HCT116 (cell line): ENCODE results near the gene SVEP1. TPM values are rescaled to one million over a fixed set of nuclear protein-coding genes. Genes with fewer than 3 reads are reported as not detected.

Experiments used
- ATAC-seq: fragments of 200-7000 bp; cut with Tn5 transposase; 2 replicates; pipeline ENCODE4 v1.9.1; 2020; ENCODE audit warnings: mild to moderate bottlenecking, moderate library complexity
- BruUV-seq: library from RNA; stranded (reverse); fragments of 400-500 nt; replicated peaks from 2 replicates; lab custom pipeline; 2021; lab: Mats Ljungman, UMichigan
- CTCF ChIA-PET: fragments of 300-600 bp; sonication (Branson Sonifier 250); formaldehyde crosslinking; loops from one replicate; lab custom pipeline; 2021; ENCODE audit warnings: antibody characterized with exemption; lab: Charles Lee
- POLR2A ChIA-PET: fragments of 300-600, 350-600 bp; sonication (Branson Sonifier 250); formaldehyde crosslinking; loops from one replicate; lab custom pipeline; 2021; ENCODE audit warnings: antibody characterized with exemption; lab: Charles Lee
- RAD21 ChIA-PET, 2 experiments: fragments of 300-600 bp; sonication (Branson Sonifier 250); formaldehyde crosslinking; loops; one replicate each; lab custom pipeline; 2023; ENCODE audit warnings: low total read pairs in 2 of 2; ENCODE audit not compliant: uncharacterized antibody in 2 of 2, unreplicated experiment in 2 of 2, low non-redundant PET in 1 of 2; lab: Charles Lee
- DNase-seq: peaks from one replicate; pipeline ENCODE4 v3.0.0-alpha.2; 2010; ENCODE audit warnings: low read depth, low spot score
- H2AFZ ChIP-seq: fragments of 200-600 bp; shearing (Covaris generic), sonication (generic); 2 replicates; pipeline ENCODE4 v1.6.1; 2017; ENCODE audit warnings: low read depth, mixed run types, mixed read lengths, antibody characterized with exemption, low read length; ENCODE audit not compliant: poor library complexity, severe bottlenecking
- H3K27ac ChIP-seq: 2 replicates; pipeline ENCODE4 v1.5.1; 2012; ENCODE audit warnings: low read depth, low read length
- H3K27me3 ChIP-seq: fragments of 200-600 bp; sonication (generic); 2 replicates; pipeline ENCODE4 v1.6.1; 2016; ENCODE audit warnings: mixed run types, low read length, mixed read lengths; ENCODE audit not compliant: insufficient read depth
- H3K36me3 ChIP-seq, 2 experiments: fragments of 200-500 bp in 1 of 2; fragments of 200-600 bp in 1 of 2; sonication (Bioruptor generic) in 1 of 2; sonication (generic) in 1 of 2; 2 replicates each; pipeline versions ENCODE4 v1.5.1 to v1.6.1; 2014 to 2016; ENCODE audit warnings: low read length in 2 of 2, inconsistent platforms in 1 of 2, mixed read lengths in 1 of 2, mixed run types in 1 of 2; ENCODE audit not compliant: insufficient read depth in 2 of 2, control insufficient read depth in 1 of 2
- H3K4me1 ChIP-seq, 2 experiments: fragments of 200-600 bp in 1 of 2; sonication (generic) in 1 of 2; 2 replicates each; pipeline versions ENCODE4 v1.5.1 to v1.6.1; 2012 to 2017; ENCODE audit warnings: low read length in 2 of 2, inconsistent platforms in 1 of 2, mild to moderate bottlenecking in 1 of 2, mixed read lengths in 1 of 2, mixed run types in 1 of 2, moderate library complexity in 1 of 2; ENCODE audit not compliant: insufficient read depth in 2 of 2, control insufficient read depth in 1 of 2
- H3K4me2 ChIP-seq: fragments of 200-600 bp; sonication (generic); 2 replicates; pipeline ENCODE4 v1.6.1; 2017; ENCODE audit warnings: mixed run types, low read length, mixed read lengths
- H3K4me3 ChIP-seq, 2 experiments: fragments of 200-600 bp in 1 of 2; sonication (generic) in 1 of 2; replicated peaks in 1 of 2; 2 replicates each; pipeline ENCODE4 v1.5.1; 2011 to 2016; ENCODE audit warnings: low read length in 2 of 2, control low read depth in 1 of 2, low read depth in 1 of 2, mild to moderate bottlenecking in 1 of 2, mixed read lengths in 1 of 2, mixed run types in 1 of 2
- H3K79me2 ChIP-seq: fragments of 200-600 bp; sonication (generic); 2 replicates; pipeline ENCODE4 v1.6.1; 2017; ENCODE audit warnings: mild to moderate bottlenecking, mixed run types, low read length, moderate library complexity, mixed read lengths; ENCODE audit not compliant: insufficient read depth
- H3K9ac ChIP-seq: fragments of 200-600 bp; sonication (generic); 2 replicates; pipeline ENCODE4 v1.6.1; 2016; ENCODE audit warnings: low read length, mixed read lengths
- H3K9me2 ChIP-seq: fragments of 200-600 bp; sonication (generic), shearing (Covaris generic); 2 replicates; pipeline ENCODE4 v1.6.1; 2017; ENCODE audit warnings: mixed run types, mild to moderate bottlenecking, moderate library complexity; ENCODE audit not compliant: insufficient read depth
- H3K9me3 ChIP-seq, 2 experiments: fragments of 200-500 bp in 1 of 2; fragments of 200-600 bp in 1 of 2; sonication (Bioruptor generic) in 1 of 2; sonication (generic) in 1 of 2; 2 replicates each; pipeline ENCODE4 v1.6.1; 2014 to 2017; ENCODE audit warnings: low read length in 2 of 2, mixed read lengths in 2 of 2, inconsistent platforms in 1 of 2, low read depth in 1 of 2, mild to moderate bottlenecking in 1 of 2, mixed run types in 1 of 2, moderate library complexity in 1 of 2; ENCODE audit not compliant: control insufficient read depth in 1 of 2, insufficient read depth in 1 of 2
- H4K20me1 ChIP-seq: fragments of 200-600 bp; sonication (generic), shearing (Covaris generic); 2 replicates; pipeline ENCODE4 v1.6.1; 2017; ENCODE audit warnings: mixed run types, mild to moderate bottlenecking, moderate library complexity; ENCODE audit not compliant: insufficient read depth
- CBX3 ChIP-seq: IDR thresholded peaks from 2 replicates; pipeline ENCODE4 v1.6.1; 2012; ENCODE audit warnings: low read depth
- EGR1 ChIP-seq: IDR thresholded peaks from 2 replicates; pipeline ENCODE4 v1.6.1; 2012; ENCODE audit warnings: low read depth
- EZH2 ChIP-seq: fragments of 200-600 bp; sonication (generic); IDR thresholded peaks from 2 replicates; pipeline ENCODE4 v1.6.1; 2017; ENCODE audit warnings: antibody characterized with exemption, mixed run types
- JUND ChIP-seq: IDR thresholded peaks from 2 replicates; pipeline ENCODE4 v1.6.1; 2012
- POLR2A ChIP-seq: IDR thresholded peaks from 2 replicates; pipeline ENCODE4 v1.7.0; 2011; ENCODE audit warnings: borderline replicate concordance; ENCODE audit not compliant: insufficient read depth, insufficient read length; ENCODE audit errors: extremely low read depth
- SIN3A ChIP-seq: IDR thresholded peaks from 2 replicates; pipeline ENCODE4 v1.6.1; 2012; ENCODE audit warnings: low read depth
- TCF7L2 ChIP-seq: IDR thresholded peaks from 2 replicates; pipeline ENCODE4 v1.7.0; 2011; ENCODE audit warnings: borderline replicate concordance, inconsistent platforms; ENCODE audit not compliant: insufficient read depth, insufficient read length; ENCODE audit errors: extremely low read depth
- ZFX ChIP-seq: fragments of 450-650 bp; IDR thresholded peaks from 2 replicates; pipeline ENCODE4 v1.6.1; 2017
- intact Hi-C: fragments of 100-400 bp; cut with micrococcal nuclease; formaldehyde crosslinking; loops from 2 replicates; pipeline ENCODE4 v1.10.0; 2022
- total RNA-seq: library from RNA; stranded (reverse); gene quantifications from one replicate; pipeline ENCODE4 v1.2.1, GENCODE V29; 2021; ENCODE audit not compliant: unreplicated experiment
- TF ChIP-seq, protein P1 (sequence below): IDR thresholded peaks from 2 replicates; pipeline ENCODE4 v1.6.1; 2012
- TF ChIP-seq, protein P2 (sequence below), 3 experiments: fragments of 200-600 bp in 1 of 3; sonication (generic) in 1 of 3; IDR thresholded peaks in 2 of 3; conservative IDR thresholded peaks in 1 of 3; 2 replicates each; pipeline ENCODE4 v1.5.1; 2012 to 2017; ENCODE audit warnings: low read depth in 2 of 3, low read length in 2 of 3, antibody characterized with exemption in 1 of 3, borderline replicate concordance in 1 of 3, control low read depth in 1 of 3, mild to moderate bottlenecking in 1 of 3, mixed read lengths in 1 of 3, mixed run types in 1 of 3, moderate library complexity in 1 of 3; ENCODE audit not compliant: insufficient read depth in 1 of 3
- TF ChIP-seq, protein P3 (sequence below): IDR thresholded peaks from 2 replicates; pipeline ENCODE4 v1.6.1; 2011; ENCODE audit warnings: mild to moderate bottlenecking, low read length, moderate library complexity; ENCODE audit not compliant: insufficient replicate concordance; ENCODE audit errors: extremely low read depth

Gene SVEP1
- total RNA-seq, 1 experiment from 2014 or later: 0.15 TPM

DNA sequence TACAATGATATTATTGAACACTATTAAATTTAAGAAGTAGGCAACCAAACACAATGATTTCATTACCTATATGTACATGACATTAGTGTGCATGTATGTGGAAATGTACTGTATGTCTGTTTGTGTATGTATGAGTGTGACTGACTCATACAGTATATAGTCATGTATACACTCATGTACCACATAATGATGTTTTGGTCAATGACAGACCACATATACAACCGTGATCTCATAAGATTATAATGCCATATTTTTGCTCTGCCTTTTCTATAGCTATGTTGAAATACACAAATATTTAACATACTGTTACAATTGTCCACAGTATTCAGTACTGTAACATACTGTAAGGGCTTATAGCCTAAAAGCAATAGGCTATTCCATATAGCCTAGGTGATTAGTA lies 19.7 kb downstream of the SVEP1 start:
- no peak for TF ChIP-seq TCF7L2
- no peak for TF ChIP-seq POLR2A
- TF ChIP-seq EGR1: no peak
- TF ChIP-seq, protein P1, sequence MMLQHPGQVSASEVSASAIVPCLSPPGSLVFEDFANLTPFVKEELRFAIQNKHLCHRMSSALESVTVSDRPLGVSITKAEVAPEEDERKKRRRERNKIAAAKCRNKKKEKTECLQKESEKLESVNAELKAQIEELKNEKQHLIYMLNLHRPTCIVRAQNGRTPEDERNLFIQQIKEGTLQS: no peak
- TF ChIP-seq, protein P2, sequence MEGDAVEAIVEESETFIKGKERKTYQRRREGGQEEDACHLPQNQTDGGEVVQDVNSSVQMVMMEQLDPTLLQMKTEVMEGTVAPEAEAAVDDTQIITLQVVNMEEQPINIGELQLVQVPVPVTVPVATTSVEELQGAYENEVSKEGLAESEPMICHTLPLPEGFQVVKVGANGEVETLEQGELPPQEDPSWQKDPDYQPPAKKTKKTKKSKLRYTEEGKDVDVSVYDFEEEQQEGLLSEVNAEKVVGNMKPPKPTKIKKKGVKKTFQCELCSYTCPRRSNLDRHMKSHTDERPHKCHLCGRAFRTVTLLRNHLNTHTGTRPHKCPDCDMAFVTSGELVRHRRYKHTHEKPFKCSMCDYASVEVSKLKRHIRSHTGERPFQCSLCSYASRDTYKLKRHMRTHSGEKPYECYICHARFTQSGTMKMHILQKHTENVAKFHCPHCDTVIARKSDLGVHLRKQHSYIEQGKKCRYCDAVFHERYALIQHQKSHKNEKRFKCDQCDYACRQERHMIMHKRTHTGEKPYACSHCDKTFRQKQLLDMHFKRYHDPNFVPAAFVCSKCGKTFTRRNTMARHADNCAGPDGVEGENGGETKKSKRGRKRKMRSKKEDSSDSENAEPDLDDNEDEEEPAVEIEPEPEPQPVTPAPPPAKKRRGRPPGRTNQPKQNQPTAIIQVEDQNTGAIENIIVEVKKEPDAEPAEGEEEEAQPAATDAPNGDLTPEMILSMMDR (IDR thresholded peaks at IDR 0.05 in 2 of 3, conservative IDR thresholded peaks at IDR 0.05 in 1 of 3; ENCODE audit: borderline replicate concordance in 1 of 3, insufficient read depth in 1 of 3, low read depth in 2 of 3, low read length in 2 of 3): no peak
- no peak for TF ChIP-seq ZFX
- TF ChIP-seq SIN3A: no peak
- no peak for TF ChIP-seq EZH2
- TF ChIP-seq CBX3: no peak
- TF ChIP-seq, protein P3, sequence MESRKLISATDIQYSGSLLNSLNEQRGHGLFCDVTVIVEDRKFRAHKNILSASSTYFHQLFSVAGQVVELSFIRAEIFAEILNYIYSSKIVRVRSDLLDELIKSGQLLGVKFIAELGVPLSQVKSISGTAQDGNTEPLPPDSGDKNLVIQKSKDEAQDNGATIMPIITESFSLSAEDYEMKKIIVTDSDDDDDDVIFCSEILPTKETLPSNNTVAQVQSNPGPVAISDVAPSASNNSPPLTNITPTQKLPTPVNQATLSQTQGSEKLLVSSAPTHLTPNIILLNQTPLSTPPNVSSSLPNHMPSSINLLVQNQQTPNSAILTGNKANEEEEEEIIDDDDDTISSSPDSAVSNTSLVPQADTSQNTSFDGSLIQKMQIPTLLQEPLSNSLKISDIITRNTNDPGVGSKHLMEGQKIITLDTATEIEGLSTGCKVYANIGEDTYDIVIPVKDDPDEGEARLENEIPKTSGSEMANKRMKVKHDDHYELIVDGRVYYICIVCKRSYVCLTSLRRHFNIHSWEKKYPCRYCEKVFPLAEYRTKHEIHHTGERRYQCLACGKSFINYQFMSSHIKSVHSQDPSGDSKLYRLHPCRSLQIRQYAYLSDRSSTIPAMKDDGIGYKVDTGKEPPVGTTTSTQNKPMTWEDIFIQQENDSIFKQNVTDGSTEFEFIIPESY: no peak
- TF ChIP-seq JUND: no peak
- H3K4me2 ChIP-seq: no peak overlapping the region
- no peaks in the 10 kb centered on the region for H4K20me1 ChIP-seq
- H3K4me3 ChIP-seq: no peak overlapping the region
- ChIA-PET RAD21 (no interaction called here), CTCF (no interaction called here), POLR2A (no interaction called here)
- H3K79me2 ChIP-seq: no peaks in the 10 kb centered on the region
- H2AFZ ChIP-seq: no peak overlapping the region
- DNase-seq (no peak), ATAC-seq (no peak)
- no peak overlapping the region for H3K27ac ChIP-seq
- no peaks in the 10 kb centered on the region for H3K36me3 ChIP-seq
- H3K9ac ChIP-seq: no peak overlapping the region
- no peaks in the 10 kb centered on the region for H3K27me3 ChIP-seq
- H3K9me2 ChIP-seq: no peaks in the 10 kb centered on the region
- no TSS peak for BruUV-seq
- no peaks in the 10 kb centered on the region for H3K9me3 ChIP-seq
- no peaks in the 10 kb centered on the region for H3K4me1 ChIP-seq
- intact Hi-C loops: no loop called here
